HG02798 (cell line): ENCODE measurements around the gene ZSWIM8.
A peak's percentile ranks its signal among the peaks of the same experiment; 100 is the strongest.
"Not testable (repeated sequence)": the region's sequence is repeated elsewhere in the genome, so short reads cannot be mapped to it uniquely, and the experiment has no call there.

ENCODE experiments used
- ATAC-seq: cut with Tn5 transposase; IDR thresholded peaks from one replicate; pipeline ENCODE4 v1.9.1; 2021; ENCODE audit warnings: mild to moderate bottlenecking; ENCODE audit not compliant: unreplicated experiment, poor library complexity

The ZSWIM8 gene

GRCh38 chr10:73796035-73796434 lies 10.6 kb downstream of the ZSWIM8 start:
- ATAC-seq = not testable (repeated sequence)

GRCh38 chr10:73796766-73797165 lies 11.4 kb downstream of the ZSWIM8 start:
- ATAC-seq = no peak

GRCh38 chr10:73797324-73798025 lies 12.1 kb downstream of the ZSWIM8 start:
- no peak for ATAC-seq

- no peak for ATAC-seq
Observed at GRCh38 chr10:73798087-73798486, 12.7 kb downstream of the ZSWIM8 start.

GRCh38 chr10:73798927-73799560 lies 13.6 kb downstream of the ZSWIM8 start:
- ATAC-seq = no peak

- ATAC-seq = no peak
Observed at GRCh38 chr10:73799899-73800559, 14.6 kb downstream of the ZSWIM8 start.

- no peak for ATAC-seq
Observed at GRCh38 chr10:73800560-73801252, 15.3 kb downstream of the ZSWIM8 start.

- ATAC-seq = no peak
Observed at GRCh38 chr10:73801253-73801590, 15.8 kb downstream of the ZSWIM8 start.

GRCh38 chr10:73802276-73802991 lies 17.0 kb downstream of the ZSWIM8 start:
- no peak for ATAC-seq

- peak; percentile 76 for ATAC-seq
Observed at GRCh38 chr10:73803680-73804286, 18.4 kb downstream of the ZSWIM8 start.

- ATAC-seq = no peak
Observed at GRCh38 chr10:73806176-73806950, 21.0 kb downstream of the ZSWIM8 start.

- no peak for ATAC-seq
Observed at GRCh38 chr10:73807471-73807870, 22.1 kb downstream of the ZSWIM8 start.

- ATAC-seq = no peak
Observed at GRCh38 chr10:73808021-73808815, 22.8 kb downstream of the ZSWIM8 start.

- no peak for ATAC-seq
Observed at GRCh38 chr10:73809061-73809818, 23.8 kb downstream of the ZSWIM8 start.

GRCh38 chr10:73810358-73810734 lies 24.9 kb downstream of the ZSWIM8 start:
- no peak for ATAC-seq

GRCh38 chr10:73810735-73811465 lies 25.5 kb downstream of the ZSWIM8 start:
- peak; percentile 24 for ATAC-seq

GRCh38 chr10:73812657-73813056 lies 27.3 kb downstream of the ZSWIM8 start:
- ATAC-seq = no peak
